IPS-18a (cell line): ENCODE measurements around the gene ZNF548.

Experiments
- H3K27ac ChIP-seq: one replicate; pipeline ENCODE4 v1.5.1; 2013; ENCODE audit warnings: low read length
- H3K27me3 ChIP-seq: one replicate; pipeline ENCODE4 v1.6.1; 2013; ENCODE audit warnings: mild to moderate bottlenecking, low read length; ENCODE audit not compliant: control insufficient read depth, insufficient read depth
- H3K36me3 ChIP-seq: one replicate; pipeline ENCODE4 v1.6.1; 2013; ENCODE audit warnings: low read depth, low read length; ENCODE audit not compliant: control insufficient read depth
- H3K4me1 ChIP-seq: one replicate; pipeline ENCODE4 v1.6.1; 2013; ENCODE audit warnings: low read depth, low read length; ENCODE audit not compliant: control insufficient read depth
- H3K4me3 ChIP-seq: one replicate; pipeline ENCODE4 v1.5.1; 2013; ENCODE audit warnings: low read length
- H3K9ac ChIP-seq: one replicate; pipeline ENCODE4 v1.6.1; 2013; ENCODE audit warnings: mild to moderate bottlenecking, low read length, moderate library complexity
- H3K9me3 ChIP-seq: one replicate; pipeline ENCODE4 v1.6.1; 2013; ENCODE audit warnings: low read depth, low read length; ENCODE audit not compliant: control insufficient read depth

Gene ZNF548

DNA sequence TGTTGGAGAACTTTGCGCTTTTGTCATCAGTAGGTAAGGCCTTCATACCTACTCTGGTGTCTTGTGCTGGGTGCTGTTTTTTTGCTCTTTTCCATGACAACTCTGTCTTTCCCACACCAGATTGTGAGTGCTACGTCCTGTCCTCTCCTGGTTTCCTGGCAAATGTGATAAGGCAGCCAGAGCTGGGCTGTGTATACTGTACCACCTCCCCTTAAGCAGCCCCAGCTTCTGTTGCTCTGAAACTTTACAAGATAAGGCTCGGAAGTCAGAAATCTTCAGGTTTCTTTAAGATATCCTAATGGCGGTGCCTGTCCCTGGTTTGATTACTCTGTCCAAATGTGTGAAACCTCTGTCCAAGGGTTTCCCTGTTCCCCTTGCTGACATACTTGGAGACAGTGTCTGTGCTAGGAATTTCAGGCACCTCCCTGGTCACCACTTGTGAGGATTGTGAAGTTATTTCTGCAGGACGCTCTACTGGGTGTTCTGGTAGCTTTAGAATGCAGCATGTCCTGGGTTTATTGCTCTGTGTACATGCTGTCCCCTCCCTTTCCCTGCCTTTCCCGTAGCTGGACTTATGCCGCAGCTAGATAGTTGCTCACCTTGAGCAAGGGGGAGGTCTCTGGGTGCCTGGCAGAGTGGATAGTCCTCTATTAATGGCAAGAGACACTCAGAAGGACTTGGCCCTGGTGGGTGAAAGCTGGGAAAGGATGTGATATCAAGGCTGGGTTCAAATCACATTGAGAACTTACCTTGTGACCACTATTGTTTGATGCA, 52.5 kb downstream of the ZNF548 start:
- H3K36me3 ChIP-seq: peaks cover 28% of the 10 kb centered on the region
- no peak overlapping the region for H3K4me3 ChIP-seq
- no peaks in the 10 kb centered on the region for H3K9me3 ChIP-seq
- H3K9ac ChIP-seq: no peak overlapping the region
- no peak overlapping the region for H3K27ac ChIP-seq
- H3K4me1 ChIP-seq: no peaks in the 10 kb centered on the region
- H3K27me3 ChIP-seq: no peaks in the 10 kb centered on the region

DNA sequence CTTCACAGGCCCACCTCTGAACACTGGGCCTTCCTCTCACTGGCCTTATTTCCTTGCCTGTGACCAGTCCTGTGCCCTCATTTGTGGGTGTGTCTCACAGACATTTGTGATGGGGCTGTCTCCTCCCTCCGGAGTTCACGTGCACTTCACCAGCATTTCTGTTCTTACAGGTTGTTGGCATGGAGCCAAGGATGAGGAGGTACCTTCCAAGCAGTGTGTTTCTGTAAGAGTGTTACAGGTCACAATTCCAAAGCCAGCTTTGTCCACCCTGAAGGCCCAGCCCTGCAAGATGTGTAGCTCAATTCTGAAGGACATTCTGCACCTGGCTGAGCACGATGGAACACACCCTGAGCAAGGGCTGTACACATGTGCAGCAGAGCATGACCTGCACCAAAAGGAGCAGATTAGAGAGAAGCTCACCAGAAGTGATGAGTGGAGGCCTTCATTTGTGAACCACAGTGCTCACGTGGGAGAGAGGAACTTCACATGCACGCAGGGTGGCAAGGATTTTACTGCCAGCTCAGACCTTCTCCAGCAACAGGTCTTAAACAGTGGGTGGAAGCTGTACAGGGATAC, 53.6 kb downstream of the ZNF548 start:
- Histone ChIP-seq H3K36me3 (peaks cover 24% of the 10 kb centered on the region), H3K4me1 (no peaks in the 10 kb centered on the region), H3K27me3 (no peaks in the 10 kb centered on the region), H3K9ac (no peak overlapping the region), H3K27ac (no peak overlapping the region), H3K9me3 (no peaks in the 10 kb centered on the region), H3K4me3 (no peak overlapping the region)

DNA sequence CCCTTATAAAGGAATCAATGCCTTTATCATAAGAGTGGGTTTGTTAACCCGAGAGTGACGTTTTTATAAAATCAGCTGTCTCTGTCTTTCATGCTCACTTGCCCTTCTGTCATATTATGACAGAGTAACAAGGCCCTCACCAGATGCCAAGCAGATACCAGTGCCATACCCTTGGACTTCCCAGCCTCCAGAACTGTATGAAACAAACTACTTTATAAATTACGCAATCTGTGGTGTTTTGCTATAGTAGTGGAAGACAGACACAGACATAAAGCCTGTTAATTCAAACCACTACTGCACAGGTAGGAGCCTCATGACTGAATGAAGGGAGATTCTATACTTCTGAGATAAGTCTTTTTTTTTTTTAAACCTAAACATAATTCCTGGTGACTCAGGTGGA, 62.7 kb downstream of the ZNF548 start:
- Histone ChIP-seq H3K4me3 (no peak overlapping the region), H3K27me3 (no peaks in the 10 kb centered on the region), H3K9me3 (no peaks in the 10 kb centered on the region), H3K27ac (no peak overlapping the region), H3K4me1 (no peaks in the 10 kb centered on the region), H3K9ac (no peak overlapping the region), H3K36me3 (no peaks in the 10 kb centered on the region)
